Ishikawa (cell line): ENCODE measurements around the gene CLDND2.

ENCODE experiments used
- CEBPB ChIP-seq: IDR thresholded peaks from 2 replicates; pipeline ENCODE4 v1.6.1; 2012
- CREB1 ChIP-seq: IDR thresholded peaks from 2 replicates; pipeline ENCODE4 v1.6.1; 2012; ENCODE audit warnings: low read depth
- EGR1 ChIP-seq: IDR thresholded peaks from 2 replicates; pipeline ENCODE4 v1.6.1; 2012
- EP300 ChIP-seq: IDR thresholded peaks from 2 replicates; pipeline ENCODE4 v1.6.1; 2012; ENCODE audit warnings: borderline replicate concordance
- FOXM1 ChIP-seq: IDR thresholded peaks from 2 replicates; pipeline ENCODE4 v1.6.1; 2012; ENCODE audit warnings: low read depth, borderline replicate concordance
- NFIC ChIP-seq: IDR thresholded peaks from 2 replicates; pipeline ENCODE4 v1.6.1; 2012
- RAD21 ChIP-seq: IDR thresholded peaks from 2 replicates; pipeline ENCODE4 v1.6.1; 2012; ENCODE audit warnings: low read depth
- TAF1 ChIP-seq: IDR thresholded peaks from 2 replicates; pipeline ENCODE4 v1.6.1; 2012; ENCODE audit warnings: low read depth, mild to moderate bottlenecking
- YY1 ChIP-seq: IDR thresholded peaks from 2 replicates; pipeline ENCODE4 v1.6.1; 2012; ENCODE audit warnings: low read depth
- ZBTB7A ChIP-seq: IDR thresholded peaks from 2 replicates; pipeline ENCODE4 v1.6.1; 2012; ENCODE audit warnings: low read depth
- TF ChIP-seq, protein P1 (sequence below): IDR thresholded peaks from 2 replicates; pipeline ENCODE4 v1.6.1; 2012
- TF ChIP-seq, protein P2 (sequence below): IDR thresholded peaks from 2 replicates; pipeline ENCODE4 v1.6.1; 2012; ENCODE audit warnings: low read depth, mild to moderate bottlenecking
- TF ChIP-seq, protein P3 (sequence below): IDR thresholded peaks from 2 replicates; pipeline ENCODE4 v1.6.1; 2012

DNA sequence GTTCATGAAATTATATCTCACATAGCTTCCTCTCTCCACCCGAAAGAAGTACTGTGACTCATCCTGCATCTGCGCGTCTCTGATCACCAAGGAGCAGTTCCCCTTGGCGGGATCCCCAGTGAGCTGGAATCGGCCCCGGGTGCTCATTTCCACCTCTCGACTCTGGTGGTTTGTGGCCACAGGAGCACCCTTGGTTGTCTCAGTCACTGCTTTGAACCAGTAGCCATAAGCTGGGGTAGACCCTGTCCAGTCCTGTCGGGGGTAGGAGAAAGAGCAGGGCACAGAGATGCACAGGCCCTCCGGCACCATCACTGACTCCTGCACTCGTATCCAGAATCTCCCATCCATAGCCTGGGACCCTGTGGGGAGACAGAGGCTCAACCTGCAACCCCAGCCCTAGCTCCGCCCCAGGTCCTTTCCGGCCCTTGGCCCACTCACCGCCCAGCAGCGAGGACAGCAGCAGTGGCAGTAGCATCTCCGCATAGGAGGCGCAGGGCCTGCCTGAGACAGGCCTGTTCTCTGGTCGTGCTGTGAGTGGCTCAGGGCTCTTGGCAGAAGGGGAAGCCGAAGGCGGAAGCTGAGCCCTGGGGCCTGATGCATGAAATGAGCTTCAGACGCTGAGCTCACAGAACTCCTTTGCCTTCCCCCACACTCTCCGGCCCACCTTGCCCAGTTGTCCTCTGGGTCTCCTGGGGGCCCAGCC lies 48.5 kb upstream of the CLDND2 start, which contains the start of gene SIGLEC10:
- TF ChIP-seq EGR1 = no peak
- TF ChIP-seq CREB1 = no peak
- no peak for TF ChIP-seq TAF1
- no peak for TF ChIP-seq ZBTB7A
- no peak for TF ChIP-seq YY1
- TF ChIP-seq RAD21 = no peak
- TF ChIP-seq, protein P1, sequence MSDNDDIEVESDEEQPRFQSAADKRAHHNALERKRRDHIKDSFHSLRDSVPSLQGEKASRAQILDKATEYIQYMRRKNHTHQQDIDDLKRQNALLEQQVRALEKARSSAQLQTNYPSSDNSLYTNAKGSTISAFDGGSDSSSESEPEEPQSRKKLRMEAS = no peak
- TF ChIP-seq NFIC = no peak
- TF ChIP-seq, protein P2, sequence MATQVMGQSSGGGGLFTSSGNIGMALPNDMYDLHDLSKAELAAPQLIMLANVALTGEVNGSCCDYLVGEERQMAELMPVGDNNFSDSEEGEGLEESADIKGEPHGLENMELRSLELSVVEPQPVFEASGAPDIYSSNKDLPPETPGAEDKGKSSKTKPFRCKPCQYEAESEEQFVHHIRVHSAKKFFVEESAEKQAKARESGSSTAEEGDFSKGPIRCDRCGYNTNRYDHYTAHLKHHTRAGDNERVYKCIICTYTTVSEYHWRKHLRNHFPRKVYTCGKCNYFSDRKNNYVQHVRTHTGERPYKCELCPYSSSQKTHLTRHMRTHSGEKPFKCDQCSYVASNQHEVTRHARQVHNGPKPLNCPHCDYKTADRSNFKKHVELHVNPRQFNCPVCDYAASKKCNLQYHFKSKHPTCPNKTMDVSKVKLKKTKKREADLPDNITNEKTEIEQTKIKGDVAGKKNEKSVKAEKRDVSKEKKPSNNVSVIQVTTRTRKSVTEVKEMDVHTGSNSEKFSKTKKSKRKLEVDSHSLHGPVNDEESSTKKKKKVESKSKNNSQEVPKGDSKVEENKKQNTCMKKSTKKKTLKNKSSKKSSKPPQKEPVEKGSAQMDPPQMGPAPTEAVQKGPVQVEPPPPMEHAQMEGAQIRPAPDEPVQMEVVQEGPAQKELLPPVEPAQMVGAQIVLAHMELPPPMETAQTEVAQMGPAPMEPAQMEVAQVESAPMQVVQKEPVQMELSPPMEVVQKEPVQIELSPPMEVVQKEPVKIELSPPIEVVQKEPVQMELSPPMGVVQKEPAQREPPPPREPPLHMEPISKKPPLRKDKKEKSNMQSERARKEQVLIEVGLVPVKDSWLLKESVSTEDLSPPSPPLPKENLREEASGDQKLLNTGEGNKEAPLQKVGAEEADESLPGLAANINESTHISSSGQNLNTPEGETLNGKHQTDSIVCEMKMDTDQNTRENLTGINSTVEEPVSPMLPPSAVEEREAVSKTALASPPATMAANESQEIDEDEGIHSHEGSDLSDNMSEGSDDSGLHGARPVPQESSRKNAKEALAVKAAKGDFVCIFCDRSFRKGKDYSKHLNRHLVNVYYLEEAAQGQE = no peak
- TF ChIP-seq, protein P3, sequence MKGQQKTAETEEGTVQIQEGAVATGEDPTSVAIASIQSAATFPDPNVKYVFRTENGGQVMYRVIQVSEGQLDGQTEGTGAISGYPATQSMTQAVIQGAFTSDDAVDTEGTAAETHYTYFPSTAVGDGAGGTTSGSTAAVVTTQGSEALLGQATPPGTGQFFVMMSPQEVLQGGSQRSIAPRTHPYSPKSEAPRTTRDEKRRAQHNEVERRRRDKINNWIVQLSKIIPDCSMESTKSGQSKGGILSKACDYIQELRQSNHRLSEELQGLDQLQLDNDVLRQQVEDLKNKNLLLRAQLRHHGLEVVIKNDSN = no peak
- TF ChIP-seq FOXM1 = no peak
- no peak for TF ChIP-seq CEBPB
- TF ChIP-seq EP300 = no peak
